ENCODE measurements around the gene FBXW9. TPM values are rescaled to one million over a fixed set of nuclear protein-coding genes. Genes with fewer than 3 reads are reported as not detected.

Gene FBXW9
- 10.8 and 11.1 TPM in 2 replicates for total RNA-seq (2021; fragmentation: NEBNext Ultra II Directional; extraction: Animal tissue kit (Norgen Biotek cat#: 25700))
- polyA plus RNA-seq (2011; rRNA removed): 30.1 and 36.4 TPM in 2 replicates
- polyA plus RNA-seq (2011; cell fraction: cytosol; rRNA removed): 22.3 TPM
- polyA plus RNA-seq (2011; cell fraction: nucleus; rRNA removed): 26.5 TPM
- polyA plus RNA-seq (2012, experiment 1 of 2): 6.1 to 13.8 TPM (median 12.7 TPM) in 4 replicates
- 13.7 TPM for polyA plus RNA-seq (2012, experiment 2 of 2)
- 7.6 TPM for polyA plus RNA-seq (2013, experiment 1 of 2)
- 7.2 TPM for polyA plus RNA-seq (2013, experiment 2 of 2)
- polyA minus RNA-seq (2011; rRNA and poly(A)+ RNA removed): 6.0 and 7.9 TPM in 2 replicates
- polyA minus RNA-seq (2011; cell fraction: cytosol; rRNA and poly(A)+ RNA removed): 8.1 TPM
- polyA minus RNA-seq (2011; cell fraction: nucleus; rRNA and poly(A)+ RNA removed): 6.7 TPM
- long read RNA-seq, experiment 1, transcript FBXW9-201 (10 exons, 1,738 nt): major isoform, 8 of 12 reads
- long read RNA-seq, experiment 1, partial matches to known transcripts: 2 of 12 reads
- long read RNA-seq, experiment 1, other reads (novel, unspliced or antisense): 2 of 12 reads
- long read RNA-seq, experiment 2, transcript FBXW9-201 (10 exons, 1,738 nt): major isoform, 13 of 13 reads
- long read RNA-seq, experiment 2, partial matches to known transcripts: 0 of 13 reads
- long read RNA-seq, experiment 2, other reads (novel, unspliced or antisense): 0 of 13 reads

- H3K23ac ChIP-seq (ENCODE audit: insufficient read length): no peak within 1 kb of the TSS
- peak within 1 kb of the TSS; percentile 67 for H4K5ac ChIP-seq (ENCODE audit: insufficient read length, low read depth, low read length)
- no peaks in the 10 kb centered on the region for H3K79me1 ChIP-seq (ENCODE audit: low read depth, low read length)
- no peaks in the 10 kb centered on the region for H3K27me3 ChIP-seq (replicated peaks in 1 of 4; ENCODE audit: control insufficient read depth in 3 of 4, extremely low read depth in 1 of 4, insufficient read depth in 3 of 4, low read length in 3 of 4)
- H2BK15ac ChIP-seq (ENCODE audit: low read length): no peak within 1 kb of the TSS
- no peak within 1 kb of the TSS for H2BK20ac ChIP-seq (ENCODE audit: low read length)
- peak; percentile 88 to 99 for DNase-seq (ENCODE audit: low read depth in 1 of 2, low spot score in 2 of 2)
- no peak within 1 kb of the TSS for H3K18ac ChIP-seq (ENCODE audit: extremely low read depth, low read length)
- H4K8ac ChIP-seq (ENCODE audit: extremely low read depth, insufficient read depth, low read length): peak within 1 kb of the TSS; percentile 99
- peak within 1 kb of the TSS; percentile 91 for H2AFZ ChIP-seq (ENCODE audit: low read length)
- peak within 1 kb of the TSS; percentile 63; the same call in 1 of the 2 replicates for H2BK5ac ChIP-seq (ENCODE audit: low read depth, low read length)
- H3K36me3 ChIP-seq (ENCODE audit: control insufficient read depth in 2 of 4, insufficient read depth in 4 of 4, low read length in 3 of 4): peaks cover 9 to 29% (median 14%) of the 10 kb centered on the region in 4 experiments
- 0 out of 2 replicates have a peak within 1 kb of the TSS, but pooled peaks have one; percentile 60 for H2BK12ac ChIP-seq (ENCODE audit: low read depth, low read length)
- H2AK5ac ChIP-seq (ENCODE audit: low read depth, low read length): no peak within 1 kb of the TSS
- peaks cover 4% of the 10 kb centered on the region in 2 experiments for H4K20me1 ChIP-seq (replicated peaks in 1 of 2; ENCODE audit: control insufficient read depth in 1 of 2, insufficient read depth in 2 of 2, low read length in 2 of 2)
- no peaks in the 10 kb centered on the region for H3K9me3 ChIP-seq (ENCODE audit: insufficient read depth in 2 of 2, low read depth in 1 of 2, low read length in 1 of 2)
- no peak within 1 kb of the TSS for H3K56ac ChIP-seq (replicated peaks; ENCODE audit: insufficient read length, low read depth, low read length)
- peak within 1 kb of the TSS; percentile 78 to 95 for H3K4me2 ChIP-seq (ENCODE audit: insufficient read depth in 1 of 2, low read depth in 2 of 2, low read length in 2 of 2)
- H3K27ac ChIP-seq (ENCODE audit: low read depth, low read length): peak within 1 kb of the TSS; percentile 83
- ChIA-PET POLR2A (ENCODE audit: partially characterized antibody) (interaction anchor here (0.6 to 9.2 kb wide), 23 partner anchors 10 to 458 kb away, joined by 3 to 93 read pairs (median 4); partner anchors contain the start of genes BEST2, DHPS, GET3 and GNG14), CTCF (ENCODE audit: partially characterized antibody) (interaction anchor here (0.6 to 1.7 kb wide), 7 partner anchors 9 to 188 kb away, joined by 3 to 6 read pairs (median 3); no protein-coding TSS in a partner anchor)
- FAIRE-seq: peak; percentile 63
- peak within 1 kb of the TSS; percentile 68 to 87 (median 82) for H3K4me3 ChIP-seq (ENCODE audit: extremely low read depth in 1 of 4, insufficient read depth in 2 of 4, low read depth in 3 of 4, low read length in 4 of 4)
- no peaks in the 10 kb centered on the region for H3K79me2 ChIP-seq (ENCODE audit: control insufficient read depth in 1 of 2, insufficient read depth in 2 of 2, low read length in 2 of 2)
- peak within 1 kb of the TSS in 3 of 4 experiments; percentile 75 to 93 (median 80); a peak in 6 of 7 replicates for H3K9ac ChIP-seq (replicated peaks in 1 of 4; ENCODE audit: extremely low read depth in 1 of 4, low read depth in 3 of 4, low read length in 3 of 4)
- WGBS, 2 experiments (ENCODE audit: extremely low coverage in 1 of 2, insufficient coverage in 1 of 2, insufficient read length in 1 of 2, insufficient replicate concordance in 2 of 2, low coverage in 1 of 2, low lambda C conversion rate in 2 of 2, missing lambda C conversion rate in 1 of 2): 13% methylated on average over 59 of the region's 59 CpGs; no CpG with 5 or more reads in 1 of the 2 experiments
- H3K14ac ChIP-seq (ENCODE audit: insufficient read length): no peak within 1 kb of the TSS
- H3K23me2 ChIP-seq (ENCODE audit: low read depth, low read length): peaks cover 7% of the 10 kb centered on the region; the same call in 1 of the 2 replicates
- no peak within 1 kb of the TSS for H4K91ac ChIP-seq (replicated peaks; ENCODE audit: insufficient read length, low read length)
- peaks cover 0 to 4% (median 3%) of the 10 kb centered on the region in 4 experiments; a peak in 2 of 7 replicates for H3K4me1 ChIP-seq (replicated peaks in 1 of 4; ENCODE audit: control insufficient read depth in 3 of 4, insufficient read depth in 4 of 4, low read length in 3 of 4)
- no peak within 1 kb of the TSS for H3K4ac ChIP-seq (replicated peaks; ENCODE audit: insufficient read length, low read depth, low read length)
- peak within 1 kb of the TSS; percentile 24 for H2BK120ac ChIP-seq (replicated peaks; ENCODE audit: low read depth, low read length)
- no peak for TF ChIP-seq ZNF274 (IDR thresholded peaks at IDR 0.05; ENCODE audit: borderline replicate concordance, extremely low read depth, low read length)
- TF ChIP-seq RNF2 (IDR thresholded peaks at IDR 0.05; ENCODE audit: borderline replicate concordance, low read depth, low read length, missing control alignments, poor library complexity, severe bottlenecking): no peak
- no peak for TF ChIP-seq CBX8 (IDR thresholded peaks at IDR 0.05; ENCODE audit: borderline replicate concordance, low read depth, low read length)
- TF ChIP-seq CHD1 (IDR thresholded peaks at IDR 0.05; ENCODE audit: low read depth, low read length): no peak
- no peak for TF ChIP-seq BACH1 (IDR thresholded peaks at IDR 0.05; ENCODE audit: low read length)
- TF ChIP-seq ASH2L (IDR thresholded peaks at IDR 0.05; ENCODE audit: low read length): peak; percentile 87
- TF ChIP-seq TCF12 (IDR thresholded peaks at IDR 0.05; ENCODE audit: low read depth, low read length): no peak
Observed at GRCh38 chr19:12696366-12697335, at the start of gene FBXW9. TSS of gene FBXW9 (minus strand) at chr19:12696631. CDS start at chr19:12696581, 50 bp downstream.

Data from H1 (cell line).